Smooth muscle cell (in vitro differentiated cells): ENCODE results near the gene RARS2. TPM values are rescaled to one million over a fixed set of nuclear protein-coding genes. Genes with fewer than 3 reads are reported as not detected.

Experiments
- DNase-seq: peaks from one replicate; lab custom pipeline; 2025; ENCODE audit not compliant: unreplicated experiment; lab: John Stamatoyannopoulos, UW
- H2AFZ ChIP-seq: fragments of 200-600 bp; sonication (generic); 2 replicates; pipeline ENCODE4 v1.6.0; 2016; ENCODE audit warnings: antibody characterized with exemption, low read depth, mild to moderate bottlenecking
- H3F3A ChIP-seq: fragments of 200-600 bp; sonication (generic); 2 replicates; pipeline ENCODE4 v1.6.0; 2017; ENCODE audit warnings: antibody characterized with exemption, low read depth
- H3K27ac ChIP-seq: fragments of 200-600 bp; sonication (generic); 2 replicates; pipeline ENCODE4 v1.5.1; 2016; ENCODE audit warnings: low read depth, mild to moderate bottlenecking
- H3K27me3 ChIP-seq: fragments of 200-600 bp; sonication (generic); 2 replicates; pipeline ENCODE4 v1.6.1; 2016; ENCODE audit warnings: low read depth, mild to moderate bottlenecking
- H3K36me3 ChIP-seq: fragments of 200-600 bp; sonication (generic); 2 replicates; pipeline ENCODE4 v1.5.1; 2016; ENCODE audit warnings: low read depth
- H3K4me1 ChIP-seq: fragments of 200-600 bp; sonication (generic); 2 replicates; pipeline ENCODE4 v1.5.1; 2016; ENCODE audit warnings: low read depth
- H3K4me2 ChIP-seq: fragments of 200-600 bp; sonication (generic); 2 replicates; pipeline ENCODE4 v1.6.0; 2016; ENCODE audit warnings: mild to moderate bottlenecking
- H3K4me3 ChIP-seq: fragments of 200-600 bp; sonication (generic); 2 replicates; pipeline ENCODE4 v1.5.1; 2016; ENCODE audit warnings: mild to moderate bottlenecking
- H3K79me2 ChIP-seq: fragments of 200-600 bp; sonication (generic); 2 replicates; pipeline ENCODE4 v1.6.0; 2016; ENCODE audit warnings: low read depth, mild to moderate bottlenecking
- H3K9ac ChIP-seq: fragments of 200-600 bp; sonication (generic); 2 replicates; pipeline ENCODE4 v1.6.0; 2016; ENCODE audit warnings: low read depth
- H3K9me3 ChIP-seq: fragments of 200-600 bp; sonication (generic); replicated peaks from 2 replicates; pipeline ENCODE4 v1.5.1; 2016; ENCODE audit warnings: low read depth
- H4K20me1 ChIP-seq: fragments of 200-600 bp; sonication (generic); 2 replicates; pipeline ENCODE4 v1.6.0; 2016; ENCODE audit warnings: low read depth
- WGBS: methylation state at CpG from one replicate; pipeline ENCODE4 v1.1.7; 2016; ENCODE audit warnings: low lambda C conversion rate; 5-methylcytosine and 5-hydroxymethylcytosine counted together
- polyA plus RNA-seq: library from polyadenylated mRNA; unstranded; fragments of >200 nt; fragmentation: Nextera tagmentation; extraction: Ambion mirVana; gene quantifications from 2 replicates; pipeline ENCODE4 v1.2.1, GENCODE V29; 2016
- total RNA-seq: library from RNA; depleted of rRNA; stranded (reverse); fragments of >200 nt; gene quantifications from 2 replicates; pipeline ENCODE4 v1.2.3, GENCODE V29; 2014
- TF ChIP-seq, protein P1 (sequence below): fragments of 200-600 bp; sonication (generic); IDR thresholded peaks from 2 replicates; pipeline ENCODE4 v1.5.1; 2017; ENCODE audit warnings: borderline replicate concordance, mild to moderate bottlenecking, antibody characterized with exemption; ENCODE audit not compliant: insufficient read depth, poor library complexity, severe bottlenecking

Gene RARS2
- total and polyA plus RNA-seq, 2 experiments from 2014 or later: 51.0 to 68.9 TPM

DNA sequence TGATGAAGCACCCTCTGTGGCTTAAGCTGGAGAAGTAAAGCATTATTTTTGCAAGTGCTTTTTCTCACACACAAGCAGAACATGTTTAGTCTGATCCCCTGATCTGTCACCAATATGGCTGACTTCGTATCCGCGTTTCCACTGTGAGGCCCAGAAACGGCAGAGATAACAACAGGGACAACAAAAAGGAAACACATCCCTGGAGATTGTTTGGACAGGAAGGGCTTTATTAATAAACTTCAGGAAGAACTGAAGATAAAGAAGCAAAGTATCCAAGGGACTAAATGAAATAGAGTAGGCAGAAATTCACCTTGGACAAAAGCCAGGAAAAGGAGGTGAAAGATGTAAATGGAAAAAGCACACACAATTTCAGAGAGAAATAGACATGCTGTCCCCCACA is 49.2 kb downstream of the RARS2 start:
- WGBS: 98% methylated on average over 4 of the region's 4 CpGs
- no peak for DNase-seq
- H3K36me3 ChIP-seq: peaks cover 14% of the 10 kb centered on the region

GRCh38 chr6:87539554-87539953 is 50.2 kb downstream of the RARS2 start:
- no peak overlapping the region for H3K4me3 ChIP-seq
- H4K20me1 ChIP-seq: peaks cover 8% of the 10 kb centered on the region
- H3F3A ChIP-seq: no peaks in the 10 kb centered on the region
- no peaks in the 10 kb centered on the region for H3K27me3 ChIP-seq
- no peak overlapping the region for H3K27ac ChIP-seq
- H3K4me2 ChIP-seq: no peak overlapping the region
- H3K36me3 ChIP-seq: peaks cover 5% of the 10 kb centered on the region
- H3K9me3 ChIP-seq: no peaks in the 10 kb centered on the region
- no peak overlapping the region for H3K9ac ChIP-seq
- H2AFZ ChIP-seq: no peak overlapping the region
- no peak for DNase-seq
- H3K4me1 ChIP-seq: no peaks in the 10 kb centered on the region
- H3K79me2 ChIP-seq: no peaks in the 10 kb centered on the region
- WGBS: 86% methylated on average over 6 of the region's 6 CpGs
- TF ChIP-seq, protein P1, sequence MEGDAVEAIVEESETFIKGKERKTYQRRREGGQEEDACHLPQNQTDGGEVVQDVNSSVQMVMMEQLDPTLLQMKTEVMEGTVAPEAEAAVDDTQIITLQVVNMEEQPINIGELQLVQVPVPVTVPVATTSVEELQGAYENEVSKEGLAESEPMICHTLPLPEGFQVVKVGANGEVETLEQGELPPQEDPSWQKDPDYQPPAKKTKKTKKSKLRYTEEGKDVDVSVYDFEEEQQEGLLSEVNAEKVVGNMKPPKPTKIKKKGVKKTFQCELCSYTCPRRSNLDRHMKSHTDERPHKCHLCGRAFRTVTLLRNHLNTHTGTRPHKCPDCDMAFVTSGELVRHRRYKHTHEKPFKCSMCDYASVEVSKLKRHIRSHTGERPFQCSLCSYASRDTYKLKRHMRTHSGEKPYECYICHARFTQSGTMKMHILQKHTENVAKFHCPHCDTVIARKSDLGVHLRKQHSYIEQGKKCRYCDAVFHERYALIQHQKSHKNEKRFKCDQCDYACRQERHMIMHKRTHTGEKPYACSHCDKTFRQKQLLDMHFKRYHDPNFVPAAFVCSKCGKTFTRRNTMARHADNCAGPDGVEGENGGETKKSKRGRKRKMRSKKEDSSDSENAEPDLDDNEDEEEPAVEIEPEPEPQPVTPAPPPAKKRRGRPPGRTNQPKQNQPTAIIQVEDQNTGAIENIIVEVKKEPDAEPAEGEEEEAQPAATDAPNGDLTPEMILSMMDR: no peak

More for the DNA sequence above, 49.2 kb downstream of the RARS2 start:
- Histone ChIP-seq H3F3A (no peaks in the 10 kb centered on the region), H4K20me1 (peaks cover 8% of the 10 kb centered on the region), H3K27me3 (no peaks in the 10 kb centered on the region), H3K9ac (no peak overlapping the region), H3K4me1 (no peaks in the 10 kb centered on the region), H2AFZ (no peak overlapping the region), H3K27ac (no peak overlapping the region), H3K4me2 (no peak overlapping the region), H3K9me3 (no peaks in the 10 kb centered on the region), H3K4me3 (no peak overlapping the region), H3K79me2 (no peaks in the 10 kb centered on the region)
- TF ChIP-seq, protein P1: no peak

- H3K27me3 ChIP-seq: no peaks in the 10 kb centered on the region
- no peak overlapping the region for H2AFZ ChIP-seq
- H3K9me3 ChIP-seq: no peaks in the 10 kb centered on the region
- TF ChIP-seq, protein P1: no peak
- 100% methylated on average over 1 of the region's 1 CpG for WGBS
- H3K79me2 ChIP-seq: no peaks in the 10 kb centered on the region
- H3K27ac ChIP-seq: no peak overlapping the region
- no peaks in the 10 kb centered on the region for H3F3A ChIP-seq
- H3K36me3 ChIP-seq: peaks cover 9% of the 10 kb centered on the region
- no peak for DNase-seq
- no peak overlapping the region for H3K9ac ChIP-seq
- H3K4me1 ChIP-seq: no peaks in the 10 kb centered on the region
- H3K4me2 ChIP-seq: no peak overlapping the region
- peaks cover 12% of the 10 kb centered on the region for H4K20me1 ChIP-seq
- no peak overlapping the region for H3K4me3 ChIP-seq
Observed at GRCh38 chr6:87538510-87539260, 51.1 kb downstream of the RARS2 start.
